Ectodermal cell (in vitro differentiated cells): ENCODE measurements around the gene CLSTN2.

Experiments
- H3K27ac ChIP-seq: 2 replicates; pipeline ENCODE4 v1.7.0; 2013; ENCODE audit warnings: mild to moderate bottlenecking, low read depth, low read length; ENCODE audit not compliant: insufficient read depth, poor library complexity, severe bottlenecking
- H3K27me3 ChIP-seq: 2 replicates; pipeline ENCODE4 v1.7.0; 2013; ENCODE audit warnings: mild to moderate bottlenecking, low read length; ENCODE audit not compliant: insufficient read depth, control insufficient read depth, poor library complexity, severe bottlenecking
- H3K36me3 ChIP-seq: one replicate; pipeline ENCODE4 v1.7.0; 2013; ENCODE audit warnings: low read length; ENCODE audit not compliant: control insufficient read depth, insufficient read depth
- H3K4me1 ChIP-seq: one replicate; pipeline ENCODE4 v1.7.0; 2013; ENCODE audit warnings: low read length; ENCODE audit not compliant: control insufficient read depth, insufficient read depth
- H3K4me3 ChIP-seq: 2 replicates; pipeline ENCODE4 v1.7.0; 2013; ENCODE audit warnings: low read depth, low read length, control low read depth; ENCODE audit not compliant: insufficient read depth
- H3K9me3 ChIP-seq: 2 replicates; pipeline ENCODE4 v1.7.0; 2013; ENCODE audit warnings: mild to moderate bottlenecking, low read length, moderate library complexity; ENCODE audit not compliant: control insufficient read depth
- WGBS, 2 experiments: methylation state at CpG; one replicate each; pipeline ENCODE4 v1.1.7; 2013; ENCODE audit warnings: missing lambda C conversion rate in 2 of 2; 5-methylcytosine and 5-hydroxymethylcytosine counted together

Gene CLSTN2

GRCh38 chr3:140617135-140617534 lies 682.1 kb downstream of the CLSTN2 start:
- Histone ChIP-seq H3K27me3 (no peaks in the 10 kb centered on the region), H3K27ac (no peak overlapping the region), H3K4me1 (no peaks in the 10 kb centered on the region), H3K4me3 (no peak overlapping the region), H3K9me3 (no peaks in the 10 kb centered on the region), H3K36me3 (no peaks in the 10 kb centered on the region)
- WGBS, 2 experiments, result 82 to 88% methylated on average over 2 of the region's 2 CpGs

DNA sequence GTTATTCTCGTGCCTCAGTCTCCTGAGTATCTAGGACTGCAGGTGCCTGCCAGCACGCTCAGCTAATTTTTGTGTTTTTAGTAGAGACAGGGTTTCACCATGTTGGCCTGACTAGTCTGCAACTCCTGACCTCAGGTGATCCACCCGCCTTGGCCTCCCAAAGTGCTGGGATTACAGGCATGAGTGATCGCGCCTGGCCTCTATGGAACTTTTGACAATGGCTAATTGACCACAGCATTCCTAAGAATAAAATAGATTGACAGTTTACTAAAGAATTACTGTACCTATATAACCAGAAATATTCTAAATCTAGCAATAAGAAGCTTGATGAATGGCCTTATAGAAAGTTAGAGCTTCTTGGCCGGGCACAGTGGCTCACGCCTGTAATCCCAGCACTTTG lies 691.9 kb downstream of the CLSTN2 start:
- Histone ChIP-seq H3K36me3 (no peaks in the 10 kb centered on the region), H3K4me1 (no peaks in the 10 kb centered on the region), H3K4me3 (no peak overlapping the region), H3K27me3 (no peaks in the 10 kb centered on the region), H3K9me3 (no peaks in the 10 kb centered on the region), H3K27ac (no peak overlapping the region)
- 92 to 94% methylated on average over 7 of the region's 7 CpGs for WGBS, 2 experiments
